ENCODE data around the gene TMEM243. TPM values are rescaled to one million over a fixed set of nuclear protein-coding genes. Genes with fewer than 3 reads are reported as not detected.
"Not testable (repeated sequence)": the region's sequence is repeated elsewhere in the genome, so short reads cannot be mapped to it uniquely, and the experiment has no call there.

TMEM243 gene, protein sequence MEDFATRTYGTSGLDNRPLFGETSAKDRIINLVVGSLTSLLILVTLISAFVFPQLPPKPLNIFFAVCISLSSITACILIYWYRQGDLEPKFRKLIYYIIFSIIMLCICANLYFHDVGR
- total RNA-seq (60.1 TPM), polyA plus RNA-seq (27.6 TPM)

DNA sequence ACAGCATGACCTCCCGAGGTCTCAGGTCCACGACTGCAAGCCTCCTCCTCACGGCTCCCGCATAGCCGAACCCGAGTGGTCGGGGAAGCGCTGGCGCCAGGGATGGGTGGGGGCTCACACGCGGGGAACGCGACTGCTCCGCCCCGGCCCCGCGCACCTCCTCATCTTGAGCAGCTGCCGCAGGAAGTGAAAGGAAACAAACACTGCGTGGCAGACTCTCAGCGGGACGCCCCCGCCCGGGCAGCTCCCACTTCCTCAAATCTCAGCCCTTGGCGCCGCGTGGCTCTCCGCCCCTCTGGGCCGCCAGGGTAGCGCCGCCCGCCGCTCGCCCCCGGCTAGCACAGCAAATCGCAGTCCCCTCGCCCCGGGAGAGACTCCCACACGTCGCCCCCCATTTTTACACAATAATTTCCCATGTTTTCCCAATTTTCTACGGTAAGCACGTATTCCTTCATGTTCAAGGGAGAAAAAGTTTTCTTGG is at the start of gene TMEM243:
Gene TMEM243 (minus strand): TSS at position 188 of the 481 bp plus-strand sequence. CDS start 229 bp downstream, outside the sequence.
- WGBS, result under 1% methylated on average over 41 of the region's 41 CpGs
- Histone ChIP-seq H3K27ac (ENCODE audit: low read depth) (peak within 1 kb of the TSS; percentile 93), H3K4me1 (ENCODE audit: insufficient read depth) (peaks cover 7% of the 10 kb centered on the region), H3K36me3 (ENCODE audit: insufficient read depth) (no peaks in the 10 kb centered on the region), H3K4me3 (ENCODE audit: low read depth, low read length) (peak within 1 kb of the TSS; percentile 83)
- peak; percentile 40 for DNase-seq (ENCODE audit: extremely low spot score)

DNA sequence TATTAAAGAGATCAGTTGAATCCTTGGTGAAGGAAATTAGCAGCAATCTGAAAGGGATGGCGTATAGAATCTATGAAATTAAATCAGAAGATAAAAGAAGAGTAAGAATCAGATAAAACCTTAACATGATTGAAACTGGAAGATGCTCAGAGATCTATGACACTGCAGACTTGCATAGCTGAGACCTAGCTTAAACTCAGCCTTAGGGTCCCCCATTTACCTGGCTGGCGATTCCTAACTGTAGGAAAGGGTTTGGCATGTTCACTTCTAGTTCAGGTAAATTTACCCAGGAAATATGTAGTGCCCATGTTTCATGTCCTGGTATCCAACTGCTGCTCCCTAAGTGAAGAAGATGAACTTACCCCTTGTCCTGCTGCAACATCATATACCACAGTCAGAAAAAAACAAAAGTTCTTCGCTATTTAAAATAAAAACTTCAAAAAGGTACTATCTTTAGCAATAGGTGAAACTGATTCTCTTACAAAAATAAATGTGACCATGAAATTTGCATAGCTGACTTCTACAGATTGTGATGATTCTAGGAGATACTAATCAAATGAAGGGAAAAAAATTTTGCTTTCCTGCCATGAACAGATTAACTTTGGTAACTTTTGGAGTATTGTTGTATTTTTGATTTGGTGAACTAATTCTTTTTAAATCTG is 47.8 kb upstream of the TMEM243 start:
- Histone ChIP-seq H3K4me1 (ENCODE audit: insufficient read depth) (no peaks in the 10 kb centered on the region), H3K27ac (ENCODE audit: low read depth) (no peak overlapping the region), H3K4me3 (ENCODE audit: low read depth, low read length) (no peak overlapping the region), H3K36me3 (ENCODE audit: insufficient read depth) (no peaks in the 10 kb centered on the region)
- 82% methylated on average over 3 of the region's 3 CpGs for WGBS
- DNase-seq (ENCODE audit: extremely low spot score), result no peak

DNA sequence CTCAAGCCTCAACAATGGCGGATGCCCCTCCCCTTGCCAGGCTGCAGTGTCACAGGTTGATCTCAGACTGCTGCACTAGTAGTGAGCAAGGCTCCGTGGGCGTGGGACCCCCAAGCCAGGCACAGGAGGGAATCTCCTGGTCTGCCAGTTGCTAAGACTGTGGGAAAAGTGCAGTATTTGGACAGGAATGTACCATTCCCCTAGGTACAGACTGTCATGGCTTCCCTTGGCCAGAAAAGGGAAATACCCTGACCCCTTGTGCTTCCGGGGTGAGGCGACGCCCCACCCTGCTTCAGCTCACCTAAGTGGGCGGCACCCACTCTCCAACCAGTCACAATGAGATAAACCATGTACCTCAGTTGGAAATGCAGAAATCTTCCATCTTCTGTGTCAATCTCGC is 44.0 kb upstream of the TMEM243 start:
- DNase-seq (ENCODE audit: extremely low spot score), result no peak
- H3K4me3 ChIP-seq (ENCODE audit: low read depth, low read length), result no peak overlapping the region
- H3K4me1 ChIP-seq (ENCODE audit: insufficient read depth), result no peaks in the 10 kb centered on the region
- H3K36me3 ChIP-seq (ENCODE audit: insufficient read depth), result no peaks in the 10 kb centered on the region
- no peak overlapping the region for H3K27ac ChIP-seq (ENCODE audit: low read depth)
- WGBS, result 90% methylated on average over 8 of the region's 8 CpGs

DNA sequence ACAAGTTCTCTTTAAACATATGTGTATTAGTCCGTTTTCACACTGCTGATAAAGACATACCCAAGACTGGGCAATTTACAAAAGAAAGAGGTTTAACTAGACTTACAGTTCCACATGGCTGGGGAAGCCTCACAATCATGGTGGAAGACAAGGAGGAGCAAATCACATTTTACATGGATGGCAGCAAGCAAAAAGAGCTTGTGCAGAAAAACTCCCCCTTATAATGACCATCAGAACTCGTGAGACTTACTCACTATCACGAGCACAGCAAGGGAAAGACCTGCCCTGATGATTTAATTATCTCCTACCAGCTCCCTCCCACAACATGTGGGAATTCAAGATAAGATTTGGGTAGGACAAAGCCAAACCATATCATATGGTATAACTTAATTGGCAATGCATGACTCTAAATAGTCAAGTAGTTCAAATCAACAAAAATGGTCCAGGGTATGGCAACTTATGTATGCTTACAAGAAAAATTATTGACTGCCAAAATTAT is 34.1 kb upstream of the TMEM243 start:
- no peak for DNase-seq (ENCODE audit: extremely low spot score)
- peaks cover 2% of the 10 kb centered on the region for H3K36me3 ChIP-seq (ENCODE audit: insufficient read depth)
- no peaks in the 10 kb centered on the region for H3K4me1 ChIP-seq (ENCODE audit: insufficient read depth)
- WGBS, result 74% methylated on average over 3 of the region's 3 CpGs
- H3K27ac ChIP-seq (ENCODE audit: low read depth), result no peak overlapping the region
- no peak overlapping the region for H3K4me3 ChIP-seq (ENCODE audit: low read depth, low read length)

DNA sequence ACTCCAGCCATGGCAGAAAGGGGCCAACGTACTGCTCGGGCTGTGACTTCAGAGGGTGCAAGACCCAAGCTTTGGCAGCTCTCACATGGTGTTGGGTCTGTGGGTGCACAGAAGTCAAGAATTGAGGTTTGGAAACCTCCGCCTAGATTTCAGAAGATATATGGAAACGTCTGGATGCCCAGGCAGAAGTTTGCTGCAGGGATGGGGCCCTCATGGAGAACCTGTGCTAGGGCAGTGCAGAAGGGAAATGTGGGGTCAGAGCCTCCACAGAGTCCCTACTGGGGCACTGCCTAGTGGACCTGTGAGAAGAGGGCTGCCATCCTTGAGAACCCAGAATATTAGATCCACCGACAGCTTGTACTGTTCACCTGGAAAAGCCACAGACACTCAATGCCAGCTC is 26.1 kb upstream of the TMEM243 start:
- not testable (repeated sequence) for H3K36me3 ChIP-seq (ENCODE audit: insufficient read depth); H3K27ac ChIP-seq (ENCODE audit: low read depth); H3K4me1 ChIP-seq (ENCODE audit: insufficient read depth); DNase-seq (ENCODE audit: extremely low spot score); H3K4me3 ChIP-seq (ENCODE audit: low read depth, low read length)
- WGBS, result 89% methylated on average over 5 of the region's 5 CpGs

DNA sequence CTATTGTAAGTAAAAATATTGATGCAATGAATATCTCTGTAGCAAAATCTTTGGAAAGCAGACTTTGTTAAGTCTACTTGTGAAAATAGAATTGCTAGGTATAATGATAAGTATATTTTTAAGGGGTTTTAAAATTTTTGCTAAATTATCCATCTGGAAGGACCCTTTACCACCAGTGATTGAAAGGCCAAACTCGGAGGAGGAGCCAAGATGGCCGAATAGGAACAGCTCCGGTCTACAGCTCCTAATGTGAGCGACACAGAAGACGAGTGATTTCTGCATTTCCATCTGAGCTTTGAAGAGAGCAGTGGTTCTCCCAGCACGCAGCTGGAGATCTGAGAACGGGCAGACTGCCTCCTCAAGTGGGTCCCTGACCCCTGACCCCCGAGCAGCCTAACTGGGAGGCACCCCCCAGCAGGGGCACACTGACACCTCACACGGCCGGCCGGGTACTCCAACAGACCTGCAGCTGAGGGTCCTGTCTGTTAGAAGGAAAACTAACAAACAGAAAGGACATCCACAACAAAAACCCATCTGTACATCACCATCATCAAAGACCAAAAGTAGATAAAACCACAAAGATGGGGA is 19.0 kb upstream of the TMEM243 start:
- DNase-seq (ENCODE audit: extremely low spot score); H3K36me3 ChIP-seq (ENCODE audit: insufficient read depth); H3K4me3 ChIP-seq (ENCODE audit: low read depth, low read length); H3K27ac ChIP-seq (ENCODE audit: low read depth); H3K4me1 ChIP-seq (ENCODE audit: insufficient read depth): not testable (repeated sequence)
- WGBS, result 59% methylated on average over 11 of the region's 11 CpGs

DNA sequence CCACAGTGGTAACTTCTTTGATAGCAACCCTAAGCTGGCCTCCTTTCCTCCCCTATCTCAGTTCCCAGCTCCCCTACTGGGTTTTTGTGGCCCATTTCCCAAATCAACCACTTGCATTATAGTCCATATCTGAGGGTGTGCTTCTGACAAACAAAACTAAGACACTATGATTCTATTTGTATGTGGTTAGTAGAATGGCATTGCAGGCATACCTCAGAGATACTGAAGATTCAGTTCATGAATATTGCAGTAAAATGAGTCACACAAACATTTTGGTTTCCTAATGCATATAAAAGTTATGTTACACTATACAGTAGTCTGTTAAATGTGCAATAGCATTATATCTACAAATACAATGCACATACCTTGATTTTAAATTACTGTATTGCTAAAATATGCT is 15.4 kb upstream of the TMEM243 start:
- Histone ChIP-seq H3K27ac (ENCODE audit: low read depth) (no peak overlapping the region), H3K36me3 (ENCODE audit: insufficient read depth) (no peaks in the 10 kb centered on the region), H3K4me1 (ENCODE audit: insufficient read depth) (no peaks in the 10 kb centered on the region)

DNA sequence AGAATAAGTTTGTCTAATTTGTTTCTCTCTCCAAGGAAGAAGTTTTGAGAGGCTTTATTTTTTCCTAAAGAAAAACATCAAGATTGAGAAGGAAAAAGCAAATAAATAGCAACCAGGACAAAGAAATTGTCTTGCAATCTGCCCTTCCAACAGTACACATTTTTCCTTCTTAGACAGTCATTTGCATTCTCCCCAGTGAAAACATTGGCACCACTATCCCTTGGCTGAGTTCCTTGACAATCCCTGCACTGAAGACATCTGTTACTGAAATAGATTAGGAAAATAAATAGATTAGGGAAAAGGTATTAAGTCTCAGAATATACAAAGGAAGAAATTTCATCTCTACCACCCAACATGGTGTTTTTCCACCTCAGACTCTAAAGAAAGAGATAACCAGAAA is 12.2 kb upstream of the TMEM243 start:
- Histone ChIP-seq H3K4me3 (ENCODE audit: low read depth, low read length) (no peak overlapping the region), H3K27ac (ENCODE audit: low read depth) (no peak overlapping the region), H3K36me3 (ENCODE audit: insufficient read depth) (no peaks in the 10 kb centered on the region), H3K4me1 (ENCODE audit: insufficient read depth) (no peaks in the 10 kb centered on the region)
- no peak for DNase-seq (ENCODE audit: extremely low spot score)

More for the DNA sequence above, 15.4 kb upstream of the TMEM243 start:
- DNase-seq (ENCODE audit: extremely low spot score), result no peak
- H3K4me3 ChIP-seq (ENCODE audit: low read depth, low read length), result no peak overlapping the region

DNA sequence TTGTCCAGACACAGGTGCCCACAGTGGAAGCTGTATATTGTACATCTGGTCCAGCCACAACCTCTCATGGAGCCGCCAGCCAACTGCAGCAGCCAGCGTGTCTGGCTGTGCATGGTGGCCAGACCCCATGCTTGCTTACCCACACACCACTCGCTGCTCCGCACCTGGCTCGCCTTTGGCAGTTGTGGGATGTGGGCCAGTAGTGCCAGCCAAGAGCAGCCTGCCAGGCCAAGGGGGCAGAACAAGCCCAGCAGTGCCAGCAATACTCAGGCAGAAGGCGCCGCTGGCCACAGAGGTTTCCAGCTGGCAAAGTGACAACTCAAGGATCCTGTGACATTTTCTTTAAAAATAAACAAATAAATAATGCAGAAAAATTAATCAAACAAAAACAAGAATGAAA is 11.7 kb upstream of the TMEM243 start:
- H3K4me1 ChIP-seq (ENCODE audit: insufficient read depth), result no peaks in the 10 kb centered on the region
- no peak overlapping the region for H3K4me3 ChIP-seq (ENCODE audit: low read depth, low read length)
- WGBS, result 64% methylated on average over 7 of the region's 7 CpGs
- no peak overlapping the region for H3K27ac ChIP-seq (ENCODE audit: low read depth)
- DNase-seq (ENCODE audit: extremely low spot score), result no peak
- H3K36me3 ChIP-seq (ENCODE audit: insufficient read depth), result no peaks in the 10 kb centered on the region

DNA sequence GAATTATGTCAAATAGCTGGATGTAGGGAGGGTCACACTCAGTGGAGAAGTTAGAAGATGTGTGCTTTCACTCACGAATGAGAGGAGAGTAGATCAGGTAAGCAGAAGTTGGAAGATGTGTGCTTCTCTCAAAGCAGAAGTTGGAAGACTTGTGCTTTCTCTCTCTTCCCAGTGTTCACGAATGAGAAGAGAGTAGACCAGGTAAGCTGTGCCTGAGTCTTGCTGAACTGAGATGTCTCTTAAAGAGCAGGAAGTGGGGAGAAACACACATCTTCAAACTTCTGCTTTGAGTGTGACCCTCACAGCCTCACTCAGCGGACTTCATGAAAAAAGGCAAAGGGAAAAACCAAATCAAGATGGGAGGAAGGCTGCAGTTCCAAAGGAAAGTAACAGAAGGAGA is 7.0 kb upstream of the TMEM243 start:
- no peak overlapping the region for H3K4me3 ChIP-seq (ENCODE audit: low read depth, low read length)
- H3K27ac ChIP-seq (ENCODE audit: low read depth), result no peak overlapping the region
- WGBS, result 81% methylated on average over 3 of the region's 3 CpGs
- no peak for DNase-seq (ENCODE audit: extremely low spot score)
- no peaks in the 10 kb centered on the region for H3K36me3 ChIP-seq (ENCODE audit: insufficient read depth)
- no peaks in the 10 kb centered on the region for H3K4me1 ChIP-seq (ENCODE audit: insufficient read depth)

DNA sequence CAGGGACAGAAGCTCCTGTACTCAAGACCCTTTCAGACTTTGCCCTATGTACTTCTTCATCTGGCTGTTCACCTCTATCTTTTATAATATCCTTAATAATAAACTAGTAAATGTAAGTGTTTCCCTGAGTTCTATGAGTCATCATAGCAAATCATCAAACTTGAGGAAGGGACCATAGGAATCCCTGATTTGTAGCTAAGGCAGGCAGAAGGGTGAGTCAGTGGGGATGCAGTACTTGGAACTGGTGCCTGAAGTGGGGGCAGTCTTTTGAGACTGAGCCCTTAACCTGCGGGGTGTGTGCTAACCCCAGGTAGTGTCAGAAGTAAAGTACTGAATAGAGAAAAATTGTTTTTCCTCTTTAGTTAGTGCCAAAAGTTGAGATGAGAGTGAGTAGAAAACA is 6.2 kb upstream of the TMEM243 start:
- no peak for DNase-seq (ENCODE audit: extremely low spot score)
- 70% methylated on average over 1 of the region's 1 CpG for WGBS
- Histone ChIP-seq H3K27ac (ENCODE audit: low read depth) (no peak overlapping the region), H3K4me3 (ENCODE audit: low read depth, low read length) (no peak overlapping the region), H3K36me3 (ENCODE audit: insufficient read depth) (no peaks in the 10 kb centered on the region), H3K4me1 (ENCODE audit: insufficient read depth) (no peaks in the 10 kb centered on the region)

DNA sequence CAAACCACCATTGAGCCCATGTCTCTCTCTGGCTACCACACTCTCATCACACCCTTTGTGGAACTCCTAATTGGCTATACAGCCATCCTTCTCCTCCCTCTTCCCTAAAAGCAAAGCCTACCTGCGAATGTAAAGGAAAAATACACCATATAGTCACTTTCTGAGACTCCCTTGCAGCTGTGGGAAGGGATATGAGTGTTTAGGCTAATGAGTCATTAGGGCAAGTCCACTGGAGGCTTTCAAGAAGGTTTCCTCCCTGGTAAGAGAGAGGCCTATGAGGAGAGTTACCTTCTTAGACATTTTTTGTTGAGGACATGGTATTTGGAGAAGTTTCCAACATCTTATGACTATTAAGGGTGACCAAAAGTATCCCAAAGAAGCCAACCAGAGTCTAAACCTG is 4.1 kb upstream of the TMEM243 start:
- H3K4me1 ChIP-seq (ENCODE audit: insufficient read depth), result no peaks in the 10 kb centered on the region
- H3K36me3 ChIP-seq (ENCODE audit: insufficient read depth), result no peaks in the 10 kb centered on the region
- no peak overlapping the region for H3K4me3 ChIP-seq (ENCODE audit: low read depth, low read length)
- H3K27ac ChIP-seq (ENCODE audit: low read depth), result no peak overlapping the region
- no peak for DNase-seq (ENCODE audit: extremely low spot score)
- 72% methylated on average over 1 of the region's 1 CpG for WGBS

DNA sequence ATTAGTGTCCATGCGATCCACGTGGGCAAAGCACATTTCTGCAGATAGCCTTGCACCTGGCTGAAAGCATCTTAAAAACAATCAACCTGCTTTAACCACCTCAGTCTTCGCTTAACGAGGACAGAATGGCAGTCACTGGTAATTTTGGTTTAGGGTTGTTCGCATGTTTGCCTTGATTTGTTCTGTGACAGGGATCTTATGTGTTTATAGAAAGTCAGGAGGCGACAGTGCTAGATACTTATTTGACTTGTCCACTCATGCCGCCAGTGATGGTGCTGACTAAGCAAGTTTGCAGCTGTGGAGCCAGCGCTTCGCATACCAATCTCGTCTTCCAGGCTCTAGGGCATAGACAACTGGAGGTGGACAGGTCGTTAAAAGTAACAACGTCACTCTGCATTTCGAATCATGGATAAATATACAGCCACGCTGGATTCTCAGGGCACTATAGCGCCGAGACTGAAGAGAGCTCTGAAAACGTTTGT is 1.2 kb upstream of the TMEM243 start:
- H3K27ac ChIP-seq (ENCODE audit: low read depth), result no peak overlapping the region
- DNase-seq (ENCODE audit: extremely low spot score), result no peak
- peak overlapping the region; percentile 83 for H3K4me3 ChIP-seq (ENCODE audit: low read depth, low read length)
- no peaks in the 10 kb centered on the region for H3K36me3 ChIP-seq (ENCODE audit: insufficient read depth)
- WGBS, result 4% methylated on average over 17 of the region's 17 CpGs
- peaks cover 7% of the 10 kb centered on the region for H3K4me1 ChIP-seq (ENCODE audit: insufficient read depth)

Data from urinary bladder (tissue), 4 donors.